GM21360 (cell line): Measurements from ENCODE around the gene RAD23B.

Experiments
- ATAC-seq: cut with Tn5 transposase; IDR thresholded peaks from one replicate; pipeline ENCODE4 v1.9.1; 2021; ENCODE audit warnings: mild to moderate bottlenecking, moderate library complexity; ENCODE audit not compliant: unreplicated experiment

Gene RAD23B

GRCh38 chr9:107368696-107369095 is 85.6 kb downstream of the RAD23B start:
- ATAC-seq, result no peak

GRCh38 chr9:107373809-107374208 is 90.7 kb downstream of the RAD23B start:
- no peak for ATAC-seq

- no peak for ATAC-seq
Measured at GRCh38 chr9:107375001-107375400, 91.9 kb downstream of the RAD23B start.

- ATAC-seq, result no peak
Measured at GRCh38 chr9:107375651-107376369, 92.7 kb downstream of the RAD23B start.

GRCh38 chr9:107378006-107378405 is 94.9 kb downstream of the RAD23B start:
- ATAC-seq, result no peak
